WERI-Rb-1 (cell line): Measurements from ENCODE around the gene PRLH.

Source experiments
- DNase-seq: peaks from one replicate; pipeline ENCODE4 v3.0.0-alpha.2; 2020
- H3K27ac ChIP-seq: fragments of 250-450 bp; sonication (Bioruptor Pico); 2 replicates; pipeline ENCODE4 v1.5.1; 2020; ENCODE audit warnings: mild to moderate bottlenecking, moderate library complexity
- H3K27me3 ChIP-seq: fragments of 250-450 bp; sonication (Bioruptor Pico); 2 replicates; pipeline ENCODE4 v1.5.1; 2021; ENCODE audit warnings: mild to moderate bottlenecking, low read depth, moderate library complexity; ENCODE audit not compliant: insufficient read depth, severe bottlenecking
- H3K36me3 ChIP-seq: fragments of 250-450 bp; sonication (Bioruptor Pico); 2 replicates; pipeline ENCODE4 v1.5.1; 2020; ENCODE audit warnings: mild to moderate bottlenecking, moderate library complexity
- H3K4me3 ChIP-seq: 2 replicates; pipeline ENCODE4 v1.5.1; 2011; ENCODE audit warnings: low read depth, mild to moderate bottlenecking, control low read depth, low read length
- H3K9me3 ChIP-seq: fragments of 250-450 bp; sonication (Bioruptor Pico); 2 replicates; pipeline ENCODE4 v1.5.1; 2021; ENCODE audit warnings: mild to moderate bottlenecking, moderate library complexity; ENCODE audit not compliant: severe bottlenecking
- TF ChIP-seq, protein P1 (sequence below): IDR thresholded peaks from 2 replicates; pipeline ENCODE4 v1.5.1; 2011; ENCODE audit warnings: low read depth, mild to moderate bottlenecking, control low read depth, inconsistent platforms, low read length

Gene PRLH

DNA sequence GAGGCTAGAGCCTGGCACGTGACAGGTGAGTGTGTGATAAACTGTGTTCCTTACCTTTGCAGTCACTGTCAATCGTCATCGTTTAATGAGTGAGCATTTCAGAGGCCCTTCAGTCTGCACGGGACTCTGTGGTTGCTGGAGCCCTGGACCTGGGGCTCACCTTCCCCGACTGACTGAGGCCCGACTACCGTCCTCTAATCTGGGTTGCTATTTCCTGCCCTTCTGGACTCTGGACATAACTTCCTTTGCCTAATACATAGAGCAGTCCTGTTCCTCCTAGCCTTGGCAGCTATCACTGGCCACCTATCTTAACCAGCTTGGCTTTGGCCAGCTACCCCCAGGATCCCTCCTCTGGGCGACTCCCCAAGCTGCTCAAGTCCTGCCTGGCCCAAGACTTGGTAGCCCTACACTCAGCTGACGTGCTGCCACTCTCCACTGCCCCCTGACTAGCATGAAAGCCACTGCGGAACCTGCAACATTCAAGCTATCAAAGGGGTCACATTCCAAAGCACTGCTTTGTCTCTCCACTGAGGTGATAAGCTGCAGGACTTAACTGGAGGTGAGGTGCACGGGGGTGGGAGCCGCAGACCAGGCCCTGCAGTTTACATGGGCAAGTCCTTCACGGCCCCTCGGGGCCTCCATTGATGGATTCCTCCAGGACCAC is 35.2 kb downstream of the PRLH start:
- no peak overlapping the region for H3K27ac ChIP-seq
- no peak overlapping the region for H3K4me3 ChIP-seq
- no peaks in the 10 kb centered on the region for H3K36me3 ChIP-seq
- H3K9me3 ChIP-seq, result no peaks in the 10 kb centered on the region
- TF ChIP-seq, protein P1, sequence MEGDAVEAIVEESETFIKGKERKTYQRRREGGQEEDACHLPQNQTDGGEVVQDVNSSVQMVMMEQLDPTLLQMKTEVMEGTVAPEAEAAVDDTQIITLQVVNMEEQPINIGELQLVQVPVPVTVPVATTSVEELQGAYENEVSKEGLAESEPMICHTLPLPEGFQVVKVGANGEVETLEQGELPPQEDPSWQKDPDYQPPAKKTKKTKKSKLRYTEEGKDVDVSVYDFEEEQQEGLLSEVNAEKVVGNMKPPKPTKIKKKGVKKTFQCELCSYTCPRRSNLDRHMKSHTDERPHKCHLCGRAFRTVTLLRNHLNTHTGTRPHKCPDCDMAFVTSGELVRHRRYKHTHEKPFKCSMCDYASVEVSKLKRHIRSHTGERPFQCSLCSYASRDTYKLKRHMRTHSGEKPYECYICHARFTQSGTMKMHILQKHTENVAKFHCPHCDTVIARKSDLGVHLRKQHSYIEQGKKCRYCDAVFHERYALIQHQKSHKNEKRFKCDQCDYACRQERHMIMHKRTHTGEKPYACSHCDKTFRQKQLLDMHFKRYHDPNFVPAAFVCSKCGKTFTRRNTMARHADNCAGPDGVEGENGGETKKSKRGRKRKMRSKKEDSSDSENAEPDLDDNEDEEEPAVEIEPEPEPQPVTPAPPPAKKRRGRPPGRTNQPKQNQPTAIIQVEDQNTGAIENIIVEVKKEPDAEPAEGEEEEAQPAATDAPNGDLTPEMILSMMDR, result peak; percentile 34; the same call in 1 of the 2 replicates
- no peak for DNase-seq
- peaks cover 23% of the 10 kb centered on the region for H3K27me3 ChIP-seq

- H3K27ac ChIP-seq, result no peak overlapping the region
- peaks cover 15% of the 10 kb centered on the region for H3K27me3 ChIP-seq
- DNase-seq, result no peak
- TF ChIP-seq, protein P1, result no peak
- no peaks in the 10 kb centered on the region for H3K36me3 ChIP-seq
- no peaks in the 10 kb centered on the region for H3K9me3 ChIP-seq
- H3K4me3 ChIP-seq, result no peak overlapping the region
Measured at GRCh38 chr2:237602409-237602808, 36.0 kb downstream of the PRLH start.

GRCh38 chr2:237603049-237603717 is 36.8 kb downstream of the PRLH start:
- DNase-seq, result no peak
- TF ChIP-seq, protein P1, result no peak
- H3K36me3 ChIP-seq, result no peaks in the 10 kb centered on the region
- H3K4me3 ChIP-seq, result no peak overlapping the region
- no peak overlapping the region for H3K27ac ChIP-seq
- H3K27me3 ChIP-seq, result peaks cover 13% of the 10 kb centered on the region
- H3K9me3 ChIP-seq, result no peaks in the 10 kb centered on the region

GRCh38 chr2:237603718-237604362 is 37.5 kb downstream of the PRLH start:
- TF ChIP-seq, protein P1, result no peak
- H3K4me3 ChIP-seq, result no peak overlapping the region
- H3K9me3 ChIP-seq, result no peaks in the 10 kb centered on the region
- no peak for DNase-seq
- peaks cover 13% of the 10 kb centered on the region for H3K27me3 ChIP-seq
- H3K36me3 ChIP-seq, result no peaks in the 10 kb centered on the region
- H3K27ac ChIP-seq, result no peak overlapping the region

GRCh38 chr2:237604391-237604790 is 38.0 kb downstream of the PRLH start:
- H3K9me3 ChIP-seq, result no peaks in the 10 kb centered on the region
- TF ChIP-seq, protein P1, result no peak
- peaks cover 13% of the 10 kb centered on the region for H3K27me3 ChIP-seq
- no peak overlapping the region for H3K27ac ChIP-seq
- no peak overlapping the region for H3K4me3 ChIP-seq
- no peaks in the 10 kb centered on the region for H3K36me3 ChIP-seq
- DNase-seq, result no peak
